Stimulated activated CD8-positive, alpha-beta memory T cell treated with anti-CD3 and anti-CD28 coated beads, Interleukin-4, amount 100 ng/mL, for 24 hours (primary cell): ENCODE measurements around the gene PGLYRP2.
A peak's percentile ranks its signal among the peaks of the same experiment; 100 is the strongest.
"Not testable (repeated sequence)": the region's sequence is repeated elsewhere in the genome, so short reads cannot be mapped to it uniquely, and the experiment has no call there.

Source experiments
- DNase-seq: peaks from one replicate; pipeline ENCODE4 v3.0.0-alpha.2; 2020; ENCODE audit warnings: low read depth

The PGLYRP2 gene

GRCh38 chr19:15488489-15489226 lies 9.4 kb upstream of the PGLYRP2 start:
- DNase-seq = no peak

GRCh38 chr19:15487038-15487437 lies 7.7 kb upstream of the PGLYRP2 start:
- no peak for DNase-seq

GRCh38 chr19:15485768-15486167 lies 6.5 kb upstream of the PGLYRP2 start:
- not testable (repeated sequence) for DNase-seq

DNA sequence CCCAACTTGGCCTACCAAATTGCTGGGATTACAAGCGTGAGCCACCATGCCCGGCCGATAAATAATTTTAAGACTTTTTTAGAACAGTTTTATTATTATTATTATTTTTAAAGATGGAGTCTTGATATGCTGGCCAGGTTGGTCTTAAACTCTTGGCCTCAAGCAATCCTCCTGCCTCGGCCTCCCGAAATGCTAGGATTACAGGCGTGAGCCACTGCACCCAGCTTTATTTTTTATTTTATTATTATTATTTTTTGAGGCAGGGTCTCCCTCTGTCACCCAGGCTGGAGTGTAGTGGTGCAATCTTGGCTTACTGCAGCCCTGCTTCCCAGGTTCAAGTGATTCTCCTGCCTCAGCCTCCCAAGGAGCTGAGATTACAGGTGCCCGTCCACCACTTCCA lies 1.7 kb upstream of the PGLYRP2 start:
- DNase-seq = not testable (repeated sequence)

GRCh38 chr19:15476325-15476724 lies 3.0 kb downstream of the PGLYRP2 start:
- DNase-seq = no peak

DNA sequence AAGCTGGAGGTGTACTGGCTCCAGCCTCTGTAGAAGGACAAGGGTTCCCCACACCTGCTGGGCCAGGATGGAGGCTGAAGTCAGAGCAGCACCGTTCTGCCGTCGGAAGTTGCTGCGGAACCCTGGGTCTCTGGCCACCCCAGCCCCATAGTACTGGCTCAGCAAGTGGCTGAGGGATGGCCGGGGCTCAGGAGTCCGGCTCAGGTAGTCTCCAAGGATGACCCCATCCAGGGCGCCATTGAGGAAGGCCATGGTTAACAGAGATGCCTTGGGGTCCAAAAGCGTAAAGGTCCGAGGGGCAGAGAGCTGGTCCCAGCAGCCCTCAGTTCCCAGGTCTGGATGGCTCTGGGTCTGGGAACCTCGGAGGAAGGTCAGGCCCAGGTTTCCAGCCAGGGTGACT lies 3.7 kb downstream of the PGLYRP2 start:
- no peak for DNase-seq

- no peak for DNase-seq
These were observed 4.1 kb downstream of the PGLYRP2 start for GRCh38 chr19:15475169-15475568.

DNA sequence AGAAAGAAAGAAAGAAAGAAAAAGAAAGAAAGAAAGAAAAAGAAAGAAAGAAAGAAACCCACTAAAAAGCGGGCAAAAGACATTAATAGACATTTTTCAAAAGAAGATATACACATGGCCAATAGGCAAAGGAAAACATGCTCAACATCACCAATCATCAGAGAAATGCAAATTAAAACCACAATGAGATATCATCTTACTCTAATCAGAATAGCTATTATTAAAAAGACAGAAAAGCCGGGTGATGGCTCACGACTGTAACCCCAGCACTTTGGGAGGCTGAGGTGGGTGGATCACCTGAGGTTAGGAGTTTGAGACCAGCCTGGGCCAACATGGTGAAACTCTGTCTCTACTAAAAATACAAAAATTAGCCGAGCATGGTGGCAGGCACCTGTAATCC lies 5.5 kb downstream of the PGLYRP2 start:
- DNase-seq = not testable (repeated sequence)

- no peak for DNase-seq
These were observed 7.6 kb downstream of the PGLYRP2 start for GRCh38 chr19:15471639-15472101.

GRCh38 chr19:15469513-15470297 lies 9.6 kb downstream of the PGLYRP2 start:
- DNase-seq = no peak

DNA sequence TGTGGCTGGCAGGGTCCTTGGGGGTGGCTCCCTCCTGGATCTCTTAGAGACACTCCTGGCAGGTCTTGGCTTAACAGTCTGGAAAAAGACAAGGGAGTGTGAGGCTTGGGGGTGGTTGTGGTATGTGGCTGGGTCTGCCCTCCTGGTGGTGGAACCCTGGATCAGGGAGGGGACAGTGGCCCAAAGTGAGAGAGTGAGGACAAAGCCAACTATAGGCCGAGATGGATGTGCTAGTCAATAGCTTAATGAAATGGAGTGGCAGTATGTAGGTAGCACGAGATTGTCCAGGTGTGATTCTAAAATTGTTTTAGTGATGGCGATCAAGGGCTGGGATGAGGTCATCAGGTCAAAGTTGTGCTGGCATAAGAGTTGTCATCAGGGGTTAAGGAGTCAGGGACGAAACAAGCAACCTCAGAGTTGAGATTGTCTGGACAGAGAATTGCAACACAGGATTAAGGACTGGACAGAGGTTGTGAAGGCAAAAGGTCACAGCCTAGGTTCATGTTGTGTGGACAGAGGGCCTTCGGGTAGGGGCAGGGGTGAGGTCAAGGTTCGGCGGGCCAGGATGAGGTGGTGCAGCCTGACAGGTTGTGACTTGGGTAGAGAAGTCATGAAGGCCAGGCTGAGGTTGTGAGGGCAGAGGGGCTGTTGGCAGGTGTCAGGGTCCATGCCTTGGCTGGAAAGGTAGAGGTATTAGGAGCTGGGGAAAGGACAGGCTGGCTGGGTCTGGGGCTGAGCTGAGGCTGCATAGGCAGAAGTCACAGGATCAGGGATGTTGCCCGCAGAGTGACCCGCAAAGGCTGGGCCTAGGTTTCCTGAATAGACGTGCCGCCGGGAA lies 10.4 kb downstream of the PGLYRP2 start:
- DNase-seq = no peak

DNA sequence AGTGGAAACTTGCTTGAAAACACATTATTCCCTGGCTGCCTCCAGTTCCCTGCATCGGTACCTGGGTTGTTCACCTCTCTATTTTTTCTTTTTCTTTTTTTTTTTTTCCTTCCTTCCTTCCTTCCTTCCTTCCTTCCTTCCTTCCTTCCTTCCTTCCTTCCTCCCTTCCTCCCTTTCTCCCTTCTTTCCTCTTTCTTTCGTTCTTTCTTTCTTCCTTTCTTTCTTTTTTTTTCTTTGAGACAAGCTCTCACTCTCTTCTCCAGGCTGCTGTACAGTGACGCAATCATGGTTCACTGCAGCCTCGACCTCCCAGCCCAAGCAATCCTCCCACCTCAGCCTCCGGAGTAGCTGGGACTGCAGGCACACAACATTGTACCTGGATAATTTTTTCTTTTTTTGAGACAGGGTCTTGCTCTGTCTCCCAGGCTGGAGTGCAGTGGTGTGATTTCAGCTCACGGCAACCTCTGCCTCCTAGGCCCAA lies 11.5 kb downstream of the PGLYRP2 start:
- no peak for DNase-seq

- no peak for DNase-seq
These were observed 12.2 kb downstream of the PGLYRP2 start for GRCh38 chr19:15466851-15467733.

DNA sequence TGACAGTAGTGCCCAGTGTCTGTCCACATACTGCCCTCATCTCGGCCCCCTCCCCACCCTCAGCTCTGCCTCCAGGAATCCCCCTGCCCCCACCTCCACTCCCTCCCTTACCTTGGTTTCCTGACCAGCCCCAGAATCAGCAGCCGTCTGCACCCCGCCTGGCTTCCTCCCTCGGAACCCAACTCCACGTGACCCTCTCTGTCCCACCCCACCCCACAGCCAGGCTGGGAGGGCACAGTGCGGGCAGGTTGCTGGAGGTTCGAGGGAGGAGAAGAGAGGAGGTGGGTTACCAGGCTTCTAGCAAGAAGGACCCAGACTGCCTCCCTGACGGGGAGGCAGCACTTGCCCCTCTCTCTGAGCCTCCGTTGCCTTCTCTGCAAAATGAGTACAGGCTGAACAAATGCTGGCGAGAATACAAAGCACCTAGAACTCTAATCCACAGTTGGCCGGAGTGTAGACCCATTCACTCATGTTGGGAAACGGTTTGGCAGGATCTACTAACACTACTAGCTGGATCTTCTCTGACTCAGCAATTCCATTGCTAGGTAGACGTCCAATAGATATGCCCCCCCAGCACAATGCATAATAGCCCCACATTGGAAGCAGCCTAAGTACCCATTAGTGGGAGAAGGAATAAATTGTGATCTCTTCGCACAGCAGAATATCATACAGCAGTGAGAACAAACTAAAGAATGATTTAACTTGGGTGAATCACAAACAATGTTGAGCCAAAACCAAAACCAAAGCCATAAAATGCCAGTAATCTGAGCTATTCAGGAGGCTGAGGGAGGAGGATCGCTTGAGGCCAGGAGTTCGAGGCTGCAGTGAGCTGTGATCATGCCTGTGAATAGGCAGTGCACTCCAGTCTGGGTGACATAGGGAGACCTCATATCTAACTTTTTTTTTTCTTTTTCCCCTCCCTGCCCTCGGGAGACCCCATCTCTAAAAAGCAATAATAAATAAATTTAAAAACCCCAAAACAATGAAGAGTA lies 14.6 kb downstream of the PGLYRP2 start, which contains the start of gene RASAL3:
Gene RASAL3, minus strand, starts transcription at position 151 of the 992 bp plus-strand sequence. CDS start 186 bp downstream, outside the sequence.
- DNase-seq = peak; percentile 49

DNA sequence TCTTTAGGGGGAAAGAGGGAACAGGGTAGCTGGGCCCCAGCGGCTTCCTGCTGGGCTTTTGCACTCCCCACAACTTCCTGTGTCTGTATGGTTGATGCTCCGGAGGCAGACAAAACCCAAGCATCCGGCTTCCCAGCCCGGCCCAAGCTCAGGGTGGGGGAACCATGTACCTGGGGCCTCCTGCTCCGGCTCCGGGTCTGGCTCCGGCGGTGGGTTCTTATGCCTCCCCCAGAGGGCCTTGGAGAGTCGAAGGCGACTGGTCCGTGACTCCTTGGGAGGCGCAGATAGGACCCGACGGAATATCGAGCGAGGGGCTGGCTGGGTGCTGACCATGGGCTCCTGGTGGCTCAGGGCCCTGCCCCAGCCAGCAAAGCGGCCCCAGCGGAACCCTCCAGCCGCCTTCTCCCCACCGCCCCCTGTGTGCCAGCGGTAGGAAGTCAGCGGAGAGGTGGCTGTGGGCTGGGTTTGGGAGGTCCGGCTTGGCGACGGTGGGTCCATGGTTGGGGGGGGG lies 15.4 kb downstream of the PGLYRP2 start:
- peak; percentile 63 for DNase-seq

GRCh38 chr19:15461694-15462093 lies 17.6 kb downstream of the PGLYRP2 start:
- DNase-seq = no peak

DNA sequence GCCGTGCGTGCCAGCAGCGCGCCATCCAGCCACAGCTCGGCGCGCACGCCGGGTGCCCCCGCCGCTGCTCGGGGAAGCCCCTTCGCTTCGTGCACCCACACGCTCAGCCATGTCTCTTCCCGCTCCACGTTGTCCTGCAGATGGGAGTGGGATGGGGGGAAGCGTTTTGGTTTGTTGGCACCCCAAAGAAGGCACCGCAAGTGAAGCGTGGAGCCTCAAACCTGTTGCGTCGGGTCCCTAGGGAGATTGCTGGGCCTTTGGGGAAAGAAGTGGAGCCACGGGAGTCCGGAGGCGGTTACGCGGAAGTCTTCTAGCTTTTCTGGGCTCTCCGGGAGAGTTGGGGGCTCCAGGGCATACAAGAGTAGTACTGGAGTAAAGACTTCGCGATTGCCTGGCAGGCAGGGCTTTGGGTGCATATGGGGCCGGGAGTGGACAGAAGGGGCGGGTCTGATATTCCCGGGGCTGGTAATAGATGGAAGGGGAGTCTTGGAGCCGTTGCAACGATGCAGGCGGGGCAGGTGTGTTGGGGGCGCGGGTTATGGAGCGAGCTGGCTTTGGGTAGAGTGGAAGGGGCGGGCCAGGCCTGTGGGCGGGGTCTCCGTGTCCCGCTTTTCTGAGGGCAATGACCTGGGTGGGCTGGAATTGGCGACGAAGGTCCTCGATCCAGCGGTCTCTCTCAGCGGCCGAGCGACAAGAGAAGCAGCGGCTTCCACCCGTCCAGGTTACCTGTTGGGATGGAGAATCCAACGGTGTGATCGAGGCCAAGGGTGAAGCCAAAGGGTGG lies 21.4 kb downstream of the PGLYRP2 start:
- DNase-seq = no peak

DNA sequence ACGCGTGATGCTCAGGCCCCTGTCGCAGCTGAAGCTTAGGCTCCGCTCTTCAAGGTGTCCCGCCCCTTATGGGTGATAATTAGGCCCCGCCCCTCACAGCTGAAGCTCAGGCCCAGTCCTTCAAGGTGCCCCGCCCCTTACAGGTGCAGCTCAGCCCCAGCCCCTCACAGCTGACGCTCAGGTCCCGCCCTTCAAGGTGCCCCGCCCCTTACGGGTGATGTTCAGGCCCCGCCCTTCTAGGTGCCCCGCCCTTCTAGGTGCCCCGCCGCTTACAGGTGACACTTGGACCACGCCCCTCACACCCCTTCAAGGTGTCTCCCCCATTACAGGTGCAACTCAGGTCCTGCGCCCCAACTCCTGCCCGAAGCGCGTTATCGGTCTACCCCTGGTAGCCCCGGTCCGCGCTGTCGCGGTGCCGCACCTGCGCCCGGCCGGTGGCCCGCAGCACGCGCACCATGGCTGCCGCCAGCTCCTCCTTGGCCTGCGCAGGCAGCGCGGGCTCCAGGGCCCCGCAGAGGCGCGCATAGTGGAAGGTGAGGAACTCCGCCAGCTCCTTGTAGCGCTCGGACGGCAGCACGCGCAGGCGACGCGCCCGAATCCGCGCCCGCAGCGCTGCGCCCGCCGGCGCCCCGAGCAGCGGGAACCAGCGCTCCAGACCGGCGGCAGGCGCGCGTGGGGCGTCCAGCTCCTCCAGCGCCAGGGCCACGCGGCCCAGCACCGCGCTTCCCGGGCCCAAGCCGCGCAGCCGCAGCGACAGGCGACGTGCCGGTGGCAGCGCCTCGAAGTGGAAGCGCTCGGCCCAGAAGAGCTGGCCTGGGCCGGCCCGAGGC lies 22.2 kb downstream of the PGLYRP2 start:
- no peak for DNase-seq
